GM19023 (cell line): ENCODE data around the gene PRKCG.

Source experiments
- ATAC-seq: cut with Tn5 transposase; IDR thresholded peaks from one replicate; pipeline ENCODE4 v1.9.1; 2021; ENCODE audit warnings: mild to moderate bottlenecking, moderate library complexity; ENCODE audit not compliant: unreplicated experiment

The PRKCG gene

DNA sequence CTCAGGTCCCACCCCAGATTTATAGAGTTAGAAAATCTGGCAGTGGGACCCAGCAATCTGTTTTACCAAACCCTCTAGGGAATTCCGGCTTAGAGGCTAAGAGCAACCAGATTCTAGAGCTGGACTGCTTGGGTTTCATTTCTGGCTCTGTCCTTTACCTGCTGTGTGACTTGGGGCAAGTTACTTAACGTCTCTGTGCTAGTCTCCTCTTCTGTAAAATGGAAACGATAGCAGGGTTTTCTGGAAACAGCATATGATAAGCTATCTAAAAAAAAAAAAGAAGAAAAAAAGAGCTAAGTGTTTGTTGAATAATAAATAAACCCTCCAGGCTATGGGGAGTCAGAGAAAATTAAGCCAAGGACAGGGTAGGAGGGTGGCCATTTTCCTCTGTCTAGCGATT lies 15.5 kb downstream of the PRKCG start:
- ATAC-seq = no peak

DNA sequence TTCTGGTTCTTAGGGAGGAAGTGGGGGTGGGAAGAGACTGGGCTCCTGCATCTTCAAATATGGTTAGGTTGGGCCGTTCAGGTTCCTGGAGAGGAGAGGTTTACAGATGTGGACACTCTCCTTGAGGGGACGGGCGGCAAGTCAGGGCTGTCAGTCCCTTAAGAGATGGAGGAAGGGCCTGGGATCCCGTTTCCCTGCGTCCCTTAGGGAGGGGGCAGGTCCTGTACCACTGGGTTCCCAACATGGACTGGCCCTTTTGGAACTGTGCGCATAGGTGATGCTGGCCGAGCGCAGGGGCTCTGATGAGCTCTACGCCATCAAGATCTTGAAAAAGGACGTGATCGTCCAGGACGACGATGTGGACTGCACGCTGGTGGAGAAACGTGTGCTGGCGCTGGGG lies 16.2 kb downstream of the PRKCG start:
- no peak for ATAC-seq

DNA sequence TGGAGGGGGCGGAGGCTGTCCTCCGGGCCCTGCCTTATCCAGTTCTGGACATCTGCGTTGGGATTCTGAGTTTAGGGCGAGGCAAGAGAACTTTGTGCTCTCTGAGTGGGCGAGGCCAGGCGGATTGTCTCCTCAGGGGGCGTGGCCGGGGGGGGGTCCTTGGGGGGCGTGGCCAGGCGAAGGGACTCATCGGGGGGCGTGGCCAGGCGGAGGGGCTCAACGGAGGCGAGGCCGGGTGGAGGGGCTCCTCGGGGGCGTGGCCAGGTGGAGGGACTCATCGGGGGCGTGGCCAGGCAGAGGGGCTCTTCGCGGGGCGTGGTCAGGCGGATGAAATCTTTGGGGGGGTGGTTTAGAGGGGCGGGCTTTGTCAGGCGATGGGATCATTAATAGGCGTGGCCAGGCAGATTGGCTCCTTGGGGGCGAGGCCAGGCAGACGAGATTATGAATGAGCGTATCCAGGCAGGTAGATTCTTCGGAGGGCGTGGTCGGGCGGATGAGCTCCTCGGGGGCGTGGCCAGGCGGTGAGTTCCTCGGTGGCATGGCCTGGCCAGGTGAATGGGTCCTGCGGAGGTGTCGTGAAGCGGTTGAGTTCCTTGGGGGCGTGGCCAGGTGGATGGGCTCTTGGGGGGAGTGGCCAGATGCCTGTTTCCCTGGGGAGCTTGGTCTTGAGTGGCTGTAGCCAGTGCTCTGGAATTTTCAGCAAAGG lies 16.8 kb downstream of the PRKCG start:
- no peak for ATAC-seq

DNA sequence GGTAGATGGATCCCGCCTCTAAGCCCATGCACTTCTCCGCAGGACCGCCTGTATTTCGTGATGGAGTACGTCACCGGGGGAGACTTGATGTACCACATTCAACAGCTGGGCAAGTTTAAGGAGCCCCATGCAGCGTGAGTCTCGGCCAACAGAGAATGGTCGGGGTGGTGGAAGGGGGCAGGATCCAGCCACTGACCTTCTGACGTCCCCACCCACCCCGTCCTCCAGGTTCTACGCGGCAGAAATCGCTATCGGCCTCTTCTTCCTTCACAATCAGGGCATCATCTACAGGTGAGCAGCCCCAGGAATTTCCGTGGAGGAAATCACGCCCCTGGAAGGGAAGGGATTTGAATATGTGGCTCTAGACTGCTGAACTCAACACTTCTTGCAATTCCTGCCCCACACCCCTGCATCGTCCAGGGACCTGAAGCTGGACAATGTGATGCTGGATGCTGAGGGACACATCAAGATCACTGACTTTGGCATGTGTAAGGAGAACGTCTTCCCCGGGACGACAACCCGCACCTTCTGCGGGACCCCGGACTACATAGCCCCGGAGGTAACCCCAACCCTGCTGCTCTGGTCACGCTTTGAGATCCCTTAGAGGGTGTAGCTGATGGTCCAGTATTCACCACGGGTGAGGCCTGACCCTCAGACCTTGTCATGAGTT lies 18.3 kb downstream of the PRKCG start:
- ATAC-seq = no peak

DNA sequence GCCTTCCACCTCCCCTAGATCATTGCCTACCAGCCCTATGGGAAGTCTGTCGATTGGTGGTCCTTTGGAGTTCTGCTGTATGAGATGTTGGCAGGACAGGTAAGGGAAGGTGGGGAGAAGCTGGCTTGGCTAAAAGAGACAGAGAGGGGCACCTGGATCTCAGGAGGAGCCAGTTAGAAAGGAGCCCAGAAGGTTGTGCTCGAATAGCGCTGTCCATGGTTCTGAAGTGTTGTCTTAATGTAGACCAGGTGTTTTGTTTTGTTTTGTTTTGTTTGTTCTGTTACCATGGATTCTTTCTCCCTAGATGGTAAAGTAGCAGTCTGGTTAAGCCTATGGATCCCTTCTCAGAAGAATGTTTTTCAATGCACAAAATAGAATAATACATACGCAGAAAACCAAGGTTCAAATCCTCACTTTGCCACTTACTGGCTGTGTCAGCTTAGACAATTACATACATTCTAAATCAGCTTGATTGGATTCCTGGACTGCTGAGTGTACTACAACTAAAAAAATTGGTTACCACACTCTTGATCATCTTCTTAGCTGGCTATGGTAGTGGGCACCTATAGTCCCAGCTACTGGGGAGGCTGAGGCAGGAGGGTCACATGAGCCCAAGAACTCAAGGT lies 21.2 kb downstream of the PRKCG start:
- no peak for ATAC-seq

DNA sequence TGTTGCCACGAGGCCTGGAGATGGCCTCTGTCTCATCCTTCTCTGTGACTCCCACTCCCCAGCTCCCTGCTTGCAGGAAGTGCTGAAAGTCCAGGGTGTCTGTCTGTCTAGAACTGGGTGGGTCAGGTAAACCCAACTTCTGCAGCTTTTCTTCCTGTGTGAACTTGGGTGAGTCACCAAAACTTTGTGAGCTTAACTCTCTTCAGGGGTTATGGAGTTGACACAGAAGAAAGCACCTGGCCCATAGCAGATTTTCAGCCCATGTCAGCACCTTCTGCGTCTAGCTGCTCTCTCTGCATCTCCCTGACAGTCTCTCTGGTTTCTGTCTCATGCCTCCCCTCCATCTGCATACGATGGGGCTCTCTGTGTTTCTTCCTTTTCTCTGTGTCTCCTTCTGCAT lies 22.9 kb downstream of the PRKCG start:
- ATAC-seq = no peak

DNA sequence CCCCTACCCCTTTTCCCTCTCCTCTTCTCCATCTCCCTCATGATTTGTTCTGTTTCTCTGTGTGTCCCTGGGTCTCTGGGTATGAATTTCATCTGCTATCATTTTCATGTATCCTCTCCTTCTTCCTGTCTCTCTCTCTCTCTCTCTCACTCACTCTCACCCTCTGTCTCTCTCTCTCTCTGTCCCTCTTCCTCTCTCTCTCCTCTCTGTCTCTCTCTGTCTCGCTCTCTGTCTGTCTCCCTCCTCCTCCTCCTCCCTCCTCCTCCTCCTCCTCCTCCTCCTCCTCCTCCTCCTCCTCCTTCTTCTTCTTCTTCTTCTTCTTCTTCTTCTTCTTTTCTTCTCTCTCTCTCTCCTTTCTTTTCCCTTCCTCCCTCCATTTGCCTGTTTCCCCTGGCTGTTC lies 23.8 kb downstream of the PRKCG start:
- no peak for ATAC-seq

DNA sequence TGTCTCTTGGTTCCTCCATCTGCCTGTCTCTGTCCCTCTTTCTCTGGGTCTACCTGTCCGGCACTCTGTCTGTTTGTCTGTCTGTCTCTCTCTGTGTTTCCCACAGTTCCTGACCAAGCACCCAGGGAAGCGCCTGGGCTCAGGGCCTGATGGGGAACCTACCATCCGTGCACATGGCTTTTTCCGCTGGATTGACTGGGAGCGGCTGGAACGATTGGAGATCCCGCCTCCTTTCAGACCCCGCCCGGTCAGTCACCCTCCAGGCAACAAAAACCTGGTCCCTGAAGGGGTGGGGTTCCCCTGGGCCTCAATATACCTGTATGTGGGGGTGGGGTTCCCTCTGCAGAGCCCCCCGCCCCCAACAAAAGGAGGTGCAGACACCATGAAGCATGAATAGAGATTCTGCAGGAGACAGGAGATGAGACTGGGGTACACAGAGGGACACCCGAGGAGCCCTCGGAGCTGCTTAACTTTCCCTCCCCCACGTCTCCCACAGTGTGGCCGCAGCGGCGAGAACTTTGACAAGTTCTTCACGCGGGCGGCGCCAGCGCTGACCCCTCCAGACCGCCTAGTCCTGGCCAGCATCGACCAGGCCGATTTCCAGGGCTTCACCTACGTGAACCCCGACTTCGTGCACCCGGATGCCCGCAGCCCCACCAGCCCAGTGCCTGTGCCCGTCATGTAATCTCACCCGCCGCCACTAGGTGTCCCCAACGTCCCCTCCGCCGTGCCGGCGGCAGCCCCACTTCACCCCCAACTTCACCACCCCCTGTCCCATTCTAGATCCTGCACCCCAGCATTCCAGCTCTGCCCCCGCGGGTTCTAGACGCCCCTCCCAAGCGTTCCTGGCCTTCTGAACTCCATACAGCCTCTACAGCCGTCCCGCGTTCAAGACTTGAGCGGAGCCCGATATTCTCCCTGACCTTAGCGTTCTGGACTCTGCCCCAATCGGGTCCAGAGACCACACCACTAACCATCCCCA lies 24.5 kb downstream of the PRKCG start:
- ATAC-seq = no peak

DNA sequence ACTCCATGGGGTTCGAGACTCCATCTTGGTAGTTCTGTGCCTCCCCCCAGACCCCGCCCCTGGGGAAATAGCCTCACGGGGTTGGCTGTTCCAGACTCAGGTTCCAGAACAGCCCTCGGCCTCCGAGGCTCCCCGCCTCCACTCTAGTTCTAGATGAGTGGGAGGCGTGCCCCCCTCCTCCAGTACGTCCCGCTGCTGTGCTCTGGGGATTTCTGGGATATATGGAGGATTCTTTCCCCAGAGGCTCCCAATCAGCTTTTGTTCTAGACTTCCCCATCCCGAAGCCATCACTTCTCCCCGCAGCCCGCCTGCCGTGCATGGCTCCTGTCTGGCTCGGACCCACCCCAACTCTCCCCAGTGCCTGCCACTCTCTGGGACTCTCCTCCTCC lies 25.2 kb downstream of the PRKCG start:
- ATAC-seq = no peak

DNA sequence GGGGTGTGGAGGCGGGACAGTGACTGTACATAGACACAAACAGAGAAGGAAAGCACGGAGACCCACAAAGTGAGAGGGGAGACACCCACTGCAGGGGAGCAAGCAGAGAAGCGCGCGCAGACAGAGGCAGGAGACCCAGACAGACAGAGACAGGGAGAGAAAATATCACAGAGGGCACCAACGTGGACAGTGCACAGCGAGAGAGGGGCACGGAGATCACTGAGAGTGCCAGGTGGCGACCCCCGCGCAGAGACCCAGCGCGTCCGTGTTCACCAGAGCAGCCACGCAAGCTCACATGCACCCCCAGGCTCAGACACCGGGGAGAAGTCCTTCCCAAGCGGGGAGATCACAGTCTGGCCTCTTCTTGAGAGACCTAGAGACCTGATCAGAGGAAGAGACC lies 25.7 kb downstream of the PRKCG start:
- ATAC-seq = no peak

DNA sequence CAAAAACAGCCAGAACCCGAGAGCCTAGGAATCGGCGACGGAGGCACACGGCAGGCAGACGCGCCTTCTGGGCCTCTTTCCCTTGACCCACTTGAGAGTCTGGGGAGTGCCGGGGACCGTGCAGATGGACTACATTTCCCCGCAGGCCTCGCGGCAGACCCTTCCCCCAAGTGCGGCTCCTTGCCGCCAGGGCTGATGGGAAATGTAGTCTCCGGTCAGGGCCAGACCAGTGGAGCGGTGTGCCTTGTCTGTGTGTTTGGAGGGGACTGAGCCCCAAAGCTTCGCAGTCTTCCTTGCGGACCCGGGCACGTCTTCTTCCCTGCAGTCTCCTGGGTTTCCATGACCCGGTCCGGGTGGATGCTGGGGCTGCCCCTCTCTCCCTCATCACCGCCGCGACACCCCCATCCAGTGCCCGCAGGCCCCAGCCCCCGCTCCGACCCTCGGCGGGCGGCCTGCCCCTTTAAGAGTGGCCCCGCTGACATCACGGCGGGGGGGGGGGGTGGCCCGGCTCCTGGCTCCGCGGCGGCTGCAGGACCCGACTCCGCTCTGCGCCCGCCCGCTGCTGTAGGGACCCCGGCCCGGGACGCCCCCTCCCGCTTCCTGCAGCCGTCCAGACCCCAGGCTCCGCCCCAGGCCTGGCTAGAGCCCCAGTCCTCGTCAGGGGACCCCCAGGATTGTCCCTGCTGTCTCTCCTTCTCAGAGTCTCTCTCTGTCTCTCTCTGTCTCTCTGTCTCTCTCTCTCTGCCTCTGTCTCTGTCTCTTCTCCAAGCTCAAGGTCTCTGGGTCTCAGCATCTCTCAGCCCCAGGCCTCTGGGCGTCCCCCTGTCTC lies 26.3 kb downstream of the PRKCG start:
- no peak for ATAC-seq

DNA sequence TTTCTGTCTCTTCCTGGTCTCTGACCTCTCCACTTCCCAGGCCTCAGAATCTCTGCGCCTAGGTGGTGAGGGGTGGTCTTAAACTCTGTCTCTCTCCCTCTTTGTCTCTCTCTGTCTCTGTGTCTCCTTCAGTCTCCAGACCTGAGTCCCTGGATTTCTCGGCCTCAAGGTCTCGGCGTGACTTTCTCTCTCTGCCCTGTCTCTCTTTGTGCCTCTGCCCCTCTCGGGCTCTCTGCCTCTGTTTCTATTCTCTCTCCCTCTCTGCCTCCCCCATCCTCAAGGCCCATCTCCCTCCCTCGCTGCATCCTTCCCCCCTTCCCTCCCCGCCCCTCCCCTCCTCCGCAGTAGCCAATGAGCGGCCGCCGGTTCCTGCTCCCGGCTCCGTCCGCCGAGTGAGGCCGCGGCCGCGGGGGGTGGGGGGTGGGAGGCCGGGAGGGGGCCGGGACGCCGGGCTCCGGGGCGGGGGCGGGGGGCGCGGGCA lies 27.0 kb downstream of the PRKCG start, which contains the start of gene CACNG7:
Gene CACNG7 (plus strand): TSS at position 344 of the 481 bp plus-strand sequence. CDS start 3,554 bp downstream, outside the sequence.
- no peak for ATAC-seq

DNA sequence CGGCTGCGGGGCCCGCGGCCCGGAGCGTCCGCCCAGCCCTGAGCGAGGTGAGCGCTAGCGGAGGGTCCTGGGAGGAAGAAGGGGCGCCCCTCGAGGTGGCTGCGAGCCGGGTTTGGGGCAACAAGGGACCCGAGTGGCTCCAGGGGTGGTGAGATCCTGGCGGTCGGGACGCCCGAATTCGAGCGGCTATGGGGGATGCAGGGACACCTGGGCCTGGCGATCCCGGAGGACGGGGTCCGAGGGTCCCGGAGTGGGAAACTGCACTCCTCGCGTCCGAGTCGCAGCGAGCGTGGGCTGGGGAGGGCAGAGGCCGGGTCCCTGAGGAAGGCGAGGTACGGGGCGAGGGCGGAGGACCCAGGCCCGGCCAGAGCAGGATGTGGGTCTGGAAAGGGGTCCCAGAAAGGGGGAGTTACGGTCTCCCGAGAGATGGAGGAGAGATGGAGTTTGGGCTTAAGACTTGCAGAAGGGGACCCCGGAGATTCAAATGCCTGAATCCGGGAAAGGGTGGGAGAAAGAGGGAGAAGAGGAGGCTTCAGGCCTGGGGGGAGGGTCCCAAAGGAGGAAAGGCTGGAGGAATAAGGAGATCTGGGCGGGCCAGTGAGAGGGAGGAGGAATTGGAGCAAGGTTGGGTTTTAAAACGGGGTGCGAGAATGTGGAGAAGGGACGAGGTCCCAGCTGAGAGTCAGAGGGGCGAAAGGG lies 27.6 kb downstream of the PRKCG start:
- ATAC-seq = no peak

DNA sequence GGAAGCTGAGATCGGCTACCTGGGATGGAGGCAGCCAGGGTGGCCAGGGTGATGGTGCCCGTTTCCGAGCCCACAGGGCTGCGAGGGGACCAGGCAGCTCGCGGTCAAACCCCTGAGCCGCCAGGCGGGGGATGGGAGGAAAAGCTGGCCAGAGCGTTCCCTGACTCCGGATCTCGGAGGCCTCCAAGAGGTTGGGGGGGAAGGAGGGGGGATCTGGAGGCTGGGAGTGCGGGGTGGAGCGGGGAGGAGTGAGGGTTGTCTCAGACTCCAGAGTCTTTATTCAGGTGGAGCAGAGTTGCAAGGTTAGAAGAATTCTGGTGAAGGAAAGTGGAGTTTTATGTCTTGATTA lies 28.1 kb downstream of the PRKCG start:
- ATAC-seq = no peak

DNA sequence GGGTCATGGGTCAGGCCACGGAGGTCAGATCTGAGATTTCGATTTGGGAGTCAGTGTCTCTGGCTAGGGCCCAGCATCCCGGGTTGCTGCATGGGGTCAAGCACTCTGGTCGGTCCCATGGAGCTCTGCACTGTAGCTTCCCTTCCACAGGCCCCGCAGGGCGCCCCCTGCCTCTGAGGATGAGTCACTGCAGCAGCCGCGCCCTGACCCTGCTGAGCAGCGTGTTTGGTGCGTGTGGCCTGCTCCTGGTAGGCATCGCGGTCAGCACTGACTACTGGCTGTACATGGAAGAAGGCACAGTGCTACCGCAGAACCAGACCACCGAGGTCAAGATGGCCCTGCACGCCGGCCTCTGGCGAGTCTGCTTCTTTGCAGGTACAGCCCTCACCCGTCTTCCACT lies 30.7 kb downstream of the PRKCG start:
- no peak for ATAC-seq

DNA sequence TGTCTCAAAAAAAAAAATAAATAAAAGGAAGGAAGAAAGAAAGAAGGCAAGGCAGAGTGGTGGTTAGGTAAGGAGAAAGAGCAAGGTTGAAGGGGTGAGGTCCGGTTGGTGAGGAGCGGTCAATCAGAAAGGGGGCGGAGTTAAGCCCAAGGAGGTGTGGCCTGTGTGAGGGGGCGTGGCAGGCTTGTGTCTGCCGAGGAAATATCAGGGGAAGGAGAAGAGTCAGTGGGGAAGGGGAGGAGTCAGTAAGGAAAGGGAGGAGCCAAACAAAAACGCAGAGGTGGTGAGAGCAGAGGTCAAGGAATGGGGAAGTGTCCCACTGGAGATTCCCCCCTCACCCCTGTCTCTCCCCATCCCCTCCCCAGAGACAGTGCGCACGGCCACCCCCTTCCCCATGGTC lies 33.0 kb downstream of the PRKCG start:
- no peak for ATAC-seq

DNA sequence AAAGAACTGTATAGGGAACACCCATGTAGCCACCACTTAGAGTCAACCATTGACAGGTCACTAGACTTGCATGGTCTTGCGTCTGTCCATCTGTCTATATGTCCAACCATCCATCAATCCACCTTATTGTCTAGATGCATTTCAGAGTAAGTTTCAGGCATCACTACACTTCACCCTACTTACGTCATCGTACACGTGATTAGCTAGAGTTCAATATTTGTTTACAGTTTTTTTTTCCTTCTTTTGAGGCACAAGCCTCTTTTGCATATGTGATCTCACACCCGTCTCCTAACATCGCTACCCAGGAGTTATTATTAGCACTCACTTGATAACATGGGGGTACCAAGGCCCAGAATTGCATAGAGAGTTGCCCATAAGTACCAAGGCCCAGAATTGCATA lies 34.0 kb downstream of the PRKCG start:
- ATAC-seq = no peak

DNA sequence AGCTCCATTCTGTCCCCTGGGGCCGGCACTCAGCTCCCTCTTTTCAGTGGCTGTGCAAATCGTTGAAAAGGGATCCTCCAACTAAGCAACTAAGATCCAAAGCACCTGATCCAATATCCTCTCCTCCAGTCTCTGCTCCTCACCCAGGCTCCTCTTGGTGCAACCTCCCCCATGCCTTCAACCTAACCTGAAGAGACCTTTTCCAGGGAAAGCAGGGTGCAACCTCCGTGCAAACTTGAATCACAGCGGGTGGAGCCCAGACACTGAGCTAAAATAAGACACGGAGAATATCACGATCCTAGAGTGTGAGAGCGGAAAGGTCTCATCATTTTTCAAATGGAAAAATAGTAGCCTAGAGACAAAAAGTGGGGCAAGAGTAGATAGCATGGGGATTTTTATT lies 35.4 kb downstream of the PRKCG start:
- no peak for ATAC-seq

DNA sequence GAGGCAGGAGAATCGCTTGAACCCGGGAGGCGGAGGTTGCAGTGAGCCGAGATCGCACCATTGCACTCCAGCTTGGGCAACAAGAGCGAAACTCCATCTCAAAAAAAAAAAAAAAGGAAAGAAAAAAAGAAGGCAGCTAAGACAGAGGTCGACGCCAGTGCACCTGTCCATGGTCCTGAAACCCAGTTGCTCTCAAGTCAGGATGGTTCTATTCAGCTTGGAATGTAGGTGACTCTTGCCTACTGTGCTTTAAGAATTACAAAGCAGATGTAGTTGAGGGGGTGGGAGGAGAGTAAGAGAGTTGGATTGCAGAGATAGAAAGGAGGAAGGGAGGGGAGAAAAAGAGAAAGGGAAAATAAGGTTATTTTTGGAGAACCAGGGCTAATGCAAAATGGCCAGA lies 45.7 kb downstream of the PRKCG start:
- no peak for ATAC-seq

DNA sequence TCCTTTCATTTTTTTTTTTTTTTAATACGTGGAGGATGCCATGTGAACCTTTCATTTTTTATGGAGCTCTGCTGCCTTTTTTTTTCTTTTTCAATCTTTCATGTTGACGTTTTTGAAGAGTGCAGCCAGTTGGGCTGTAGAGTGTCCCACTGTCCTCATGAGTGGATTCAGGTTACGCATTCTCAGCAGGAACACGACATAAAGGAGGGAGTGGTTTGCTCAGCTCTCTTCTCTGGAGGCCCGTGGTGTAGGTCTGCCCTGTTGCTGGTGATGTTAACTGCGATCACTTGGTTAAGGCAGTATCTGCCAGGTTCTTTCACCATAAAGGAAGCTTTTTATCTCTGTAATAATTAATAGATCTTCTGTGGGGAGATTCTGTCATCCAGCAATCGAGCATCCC lies 54.0 kb downstream of the PRKCG start:
- no peak for ATAC-seq
